ENCODE results near the gene LRRN4.

DNA sequence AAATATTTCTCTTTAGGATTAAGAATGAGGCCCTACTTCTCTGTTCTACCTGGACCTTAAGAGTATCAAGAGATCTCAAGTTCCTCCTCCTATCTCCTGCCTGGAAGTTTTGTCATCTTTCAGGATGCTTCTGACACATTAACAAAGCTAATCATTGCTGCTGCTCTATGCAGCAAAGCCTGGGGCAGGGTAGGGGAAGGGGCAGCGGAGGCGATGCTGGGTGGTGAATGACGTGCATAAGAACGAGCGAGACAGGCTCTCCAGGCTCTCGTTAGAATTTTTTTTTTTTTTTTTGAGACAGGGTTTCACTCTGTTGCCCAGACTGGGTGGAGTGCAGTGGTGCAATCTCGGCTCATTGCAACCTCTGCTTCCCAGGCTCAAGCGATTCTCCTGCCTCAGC is 37.8 kb upstream of the LRRN4 start:
- TF ChIP-seq, protein P1, sequence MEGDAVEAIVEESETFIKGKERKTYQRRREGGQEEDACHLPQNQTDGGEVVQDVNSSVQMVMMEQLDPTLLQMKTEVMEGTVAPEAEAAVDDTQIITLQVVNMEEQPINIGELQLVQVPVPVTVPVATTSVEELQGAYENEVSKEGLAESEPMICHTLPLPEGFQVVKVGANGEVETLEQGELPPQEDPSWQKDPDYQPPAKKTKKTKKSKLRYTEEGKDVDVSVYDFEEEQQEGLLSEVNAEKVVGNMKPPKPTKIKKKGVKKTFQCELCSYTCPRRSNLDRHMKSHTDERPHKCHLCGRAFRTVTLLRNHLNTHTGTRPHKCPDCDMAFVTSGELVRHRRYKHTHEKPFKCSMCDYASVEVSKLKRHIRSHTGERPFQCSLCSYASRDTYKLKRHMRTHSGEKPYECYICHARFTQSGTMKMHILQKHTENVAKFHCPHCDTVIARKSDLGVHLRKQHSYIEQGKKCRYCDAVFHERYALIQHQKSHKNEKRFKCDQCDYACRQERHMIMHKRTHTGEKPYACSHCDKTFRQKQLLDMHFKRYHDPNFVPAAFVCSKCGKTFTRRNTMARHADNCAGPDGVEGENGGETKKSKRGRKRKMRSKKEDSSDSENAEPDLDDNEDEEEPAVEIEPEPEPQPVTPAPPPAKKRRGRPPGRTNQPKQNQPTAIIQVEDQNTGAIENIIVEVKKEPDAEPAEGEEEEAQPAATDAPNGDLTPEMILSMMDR (IDR thresholded peaks at IDR 0.05), result no peak
- TF ChIP-seq POLR2A (IDR thresholded peaks at IDR 0.05), result no peak
